K562 (cell line): ENCODE measurements around the gene PRKG1.

Experiments used
- BHLHE40 ChIP-seq: IDR thresholded peaks from 2 replicates; pipeline ENCODE4 v1.6.1; 2011; ENCODE audit warnings: low read length, improper control_type of control experiment
- CBX3 ChIP-seq, 2 experiments: IDR thresholded peaks; 1 replicate in 1 of 2; 2 replicates in 1 of 2; pipeline ENCODE4 v1.6.1; 2012; ENCODE audit warnings: inconsistent platforms in 2 of 2, low read length in 2 of 2, borderline replicate concordance in 1 of 2, control low read depth in 1 of 2
- CREM ChIP-seq: IDR thresholded peaks from 2 replicates; pipeline ENCODE4 v1.6.1; 2014; ENCODE audit warnings: antibody characterized with exemption, low read depth
- CTCF ChIP-seq, 3 experiments: IDR thresholded peaks in 2 of 3; conservative IDR thresholded peaks in 1 of 3; 2 replicates each; pipeline ENCODE4 v1.5.1; 2011 to 2012; ENCODE audit warnings: low read length in 3 of 3, mild to moderate bottlenecking in 3 of 3, control low read depth in 2 of 3, improper control_type of control experiment in 1 of 3, inconsistent platforms in 1 of 3, low read depth in 1 of 3, mixed read lengths in 1 of 3, moderate library complexity in 1 of 3; ENCODE audit not compliant: insufficient read depth in 2 of 3
- ESRRA ChIP-seq: fragments of 450-650 bp; IDR thresholded peaks from 2 replicates; pipeline ENCODE4 v1.6.1; 2014; ENCODE audit warnings: low read depth, mild to moderate bottlenecking, moderate library complexity, borderline replicate concordance
- NFE2 ChIP-seq: IDR thresholded peaks from 2 replicates; pipeline ENCODE4 v1.6.1; 2014; ENCODE audit warnings: antibody characterized with exemption, low read depth
- TCF3 ChIP-seq: sonication (generic); formaldehyde crosslinking; IDR thresholded peaks from 2 replicates; pipeline ENCODE4 v1.4.0; 2020; ENCODE audit warnings: mild to moderate bottlenecking, missing genetic modification reagents
- TCF7L2 ChIP-seq: fragments of 150-350 bp; IDR thresholded peaks from 2 replicates; pipeline ENCODE4 v1.6.1; 2016; ENCODE audit warnings: low read depth, mild to moderate bottlenecking, low read length, moderate library complexity
- U2AF2 ChIP-seq: fragments of 200-400 bp; formaldehyde crosslinking; optimal IDR thresholded peaks from 2 replicates; pipeline ENCODE3; 2017; ENCODE audit warnings: low read depth, mild to moderate bottlenecking, low read length
- ZBTB11 ChIP-seq, 3 experiments: fragments of 200-800 bp in 1 of 3; fragments of 250-450 bp in 1 of 3; fragments of 450-650 bp in 1 of 3; sonication (Bioruptor Pico) in 1 of 3; sonication (Bioruptor generic) in 1 of 3; formaldehyde crosslinking in 1 of 3; IDR thresholded peaks; 2 replicates each; pipeline versions ENCODE4 v1.6.1 to v1.8.0; 2016 to 2022; ENCODE audit warnings: mild to moderate bottlenecking in 2 of 3, missing genetic modification characterization in 2 of 3, missing compliant biosample characterization in 1 of 3, moderate library complexity in 1 of 3
- ZNF146 ChIP-seq: IDR thresholded peaks from one replicate; pipeline ENCODE4 v1.6.1; 2018; ENCODE audit warnings: missing compliant biosample characterization; ENCODE audit not compliant: unreplicated experiment
- ZNF324 ChIP-seq: fragments of 250-450 bp; sonication (Bioruptor Pico); IDR thresholded peaks from 2 replicates; pipeline ENCODE4 v1.4.0; 2020; ENCODE audit warnings: mild to moderate bottlenecking
- TF ChIP-seq, protein P1 (sequence below): fragments of 250-450 bp; sonication (Bioruptor Pico); IDR thresholded peaks from 2 replicates; pipeline ENCODE4 v1.8.0; 2022; ENCODE audit warnings: inconsistent platforms, mild to moderate bottlenecking, moderate library complexity, borderline replicate concordance

- TF ChIP-seq CTCF (IDR thresholded peaks at IDR 0.05 in 2 of 3, conservative IDR thresholded peaks at IDR 0.05 in 1 of 3; ENCODE audit: insufficient read depth in 2 of 3, low read depth in 1 of 3, low read length in 3 of 3) (no peak), ZNF146 (no peak), ZBTB11 (CRISPR knock-in tag; IDR thresholded peaks at IDR 0.05) (peak; percentile 98 to 99 (median 99)), BHLHE40 (no peak), ZNF324 (CRISPR knock-in tag) (0 out of 2 replicates have a peak, but pooled peaks have one; percentile 16), ESRRA (peak; percentile 74; the same call in 1 of the 2 replicates), TCF7L2 (no peak), CREM (peak; percentile 94), NFE2 (no peak), U2AF2 (no peak), TCF3 (CRISPR knock-in tag) (no peak), CBX3 (IDR thresholded peaks at IDR 0.05; ENCODE audit: borderline replicate concordance in 1 of 2, low read length in 2 of 2) (peak in 1 of 2 experiments; percentile 94; a peak in 2 of 3 replicates)
- TF ChIP-seq, protein P1, sequence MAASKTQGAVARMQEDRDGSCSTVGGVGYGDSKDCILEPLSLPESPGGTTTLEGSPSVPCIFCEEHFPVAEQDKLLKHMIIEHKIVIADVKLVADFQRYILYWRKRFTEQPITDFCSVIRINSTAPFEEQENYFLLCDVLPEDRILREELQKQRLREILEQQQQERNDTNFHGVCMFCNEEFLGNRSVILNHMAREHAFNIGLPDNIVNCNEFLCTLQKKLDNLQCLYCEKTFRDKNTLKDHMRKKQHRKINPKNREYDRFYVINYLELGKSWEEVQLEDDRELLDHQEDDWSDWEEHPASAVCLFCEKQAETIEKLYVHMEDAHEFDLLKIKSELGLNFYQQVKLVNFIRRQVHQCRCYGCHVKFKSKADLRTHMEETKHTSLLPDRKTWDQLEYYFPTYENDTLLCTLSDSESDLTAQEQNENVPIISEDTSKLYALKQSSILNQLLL (CRISPR knock-in tag), result no peak
Observed at GRCh38 chr10:51699475-51700227, 625.4 kb downstream of the PRKG1 start, which contains the start of gene CSTF2T.
